Esophagus squamous epithelium (tissue), 5 donors: ENCODE measurements around the gene UBE2V1. TPM values are rescaled to one million over a fixed set of nuclear protein-coding genes. Genes with fewer than 3 reads are reported as not detected.

Experiments
- DNase-seq: peaks from one replicate; lab custom pipeline; 2025; lab: John Stamatoyannopoulos, UW
- H3K27ac ChIP-seq, 4 donors: fragments of 200-600 bp; sonication (generic); one replicate each; pipeline ENCODE4 v1.5.1; 2016 to 2019; ENCODE audit warnings: mild to moderate bottlenecking in 1 of 4
- H3K27me3 ChIP-seq, 4 donors: fragments of 200-600 bp; sonication (generic); 1 replicate in 3 of 4; 2 replicates in 1 of 4; pipeline versions ENCODE4 v1.5.1 to v1.6.0; 2017 to 2021; ENCODE audit warnings: antibody characterized with exemption in 1 of 4
- H3K36me3 ChIP-seq, 3 donors: fragments of 200-600 bp; sonication (generic); one replicate each; pipeline ENCODE4 v1.5.1; 2016 to 2019
- H3K4me1 ChIP-seq, 3 donors: fragments of 200-600 bp; sonication (generic); one replicate each; pipeline ENCODE4 v1.5.1; 2017 to 2019
- H3K4me3 ChIP-seq, 4 donors: fragments of 200-600 bp; sonication (generic); 1 replicate in 3 of 4; 2 replicates in 1 of 4; pipeline ENCODE4 v1.5.1; 2016 to 2019; ENCODE audit warnings: mild to moderate bottlenecking in 2 of 4, moderate library complexity in 1 of 4
- H3K9me3 ChIP-seq, 3 donors: fragments of 200-600 bp; sonication (generic); one replicate each; pipeline ENCODE4 v1.5.1; 2016 to 2019
- POLR2A ChIP-seq, 4 donors: fragments of 450-650 bp; IDR thresholded peaks; one replicate each; pipeline ENCODE4 v1.6.1; 2017; ENCODE audit warnings: antibody characterized with exemption in 4 of 4, mild to moderate bottlenecking in 4 of 4, moderate library complexity in 3 of 4
- WGBS, 2 donors: methylation state at CpG; one replicate each; pipeline ENCODE4 v1.1.5; 2018; 5-methylcytosine and 5-hydroxymethylcytosine counted together
- intact Hi-C: fragments of 100-400 bp; cut with DNase I; formaldehyde crosslinking; loops from one replicate; pipeline ENCODE4 v1.15.0; 2022
- total RNA-seq, 4 donors: library from RNA; depleted of rRNA; stranded (reverse); fragments of >200 nt; gene quantifications; one replicate each; pipeline ENCODE4 v1.1.0, GENCODE V29; 2016
- TF ChIP-seq, protein P1 (sequence below), 6 experiments: fragments of 450-650 bp in 4 of 6; fragments of 200-600 bp in 2 of 6; sonication (generic) in 2 of 6; IDR thresholded peaks; one replicate each; pipeline ENCODE4 v1.5.1; 2016 to 2019; ENCODE audit warnings: antibody characterized with exemption in 6 of 6, mild to moderate bottlenecking in 4 of 6, moderate library complexity in 4 of 6
- donor health status: DM: yes; HTN: yes; CAD: no.

UBE2V1 gene
- total RNA-seq, 4 donors from 2014 or later, result 44.4 to 80.7 (median 63.4) TPM

DNA sequence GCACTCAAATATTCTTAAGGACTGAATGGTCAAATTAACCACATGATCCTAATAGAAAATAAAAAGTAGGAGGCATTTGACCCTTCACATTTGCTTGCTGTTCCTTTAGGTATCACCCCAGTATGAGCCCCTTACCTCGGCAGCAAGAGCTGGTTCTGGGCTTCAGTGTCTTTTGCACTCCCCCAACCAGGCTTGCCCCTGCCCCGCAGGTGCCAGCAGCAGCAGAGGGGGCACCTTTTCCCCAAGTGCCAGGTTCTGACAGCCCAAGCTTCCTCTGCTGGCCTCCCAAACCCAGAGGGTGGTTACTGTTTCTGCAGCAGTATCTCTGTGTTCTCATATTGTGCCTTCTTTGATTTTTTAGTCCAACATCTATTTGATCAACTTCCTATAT, 23.2 kb downstream of the UBE2V1 start:
- Histone ChIP-seq H3K27me3 (no peaks in the 10 kb centered on the region), H3K27ac (no peak overlapping the region), H3K36me3 (peaks cover 0 to 51% (median 5%) of the 10 kb centered on the region in 3 donors), H3K4me3 (no peak overlapping the region), H3K9me3 (no peaks in the 10 kb centered on the region), H3K4me1 (peaks cover 21 to 62% (median 35%) of the 10 kb centered on the region in 3 donors)
- TF ChIP-seq, protein P1, sequence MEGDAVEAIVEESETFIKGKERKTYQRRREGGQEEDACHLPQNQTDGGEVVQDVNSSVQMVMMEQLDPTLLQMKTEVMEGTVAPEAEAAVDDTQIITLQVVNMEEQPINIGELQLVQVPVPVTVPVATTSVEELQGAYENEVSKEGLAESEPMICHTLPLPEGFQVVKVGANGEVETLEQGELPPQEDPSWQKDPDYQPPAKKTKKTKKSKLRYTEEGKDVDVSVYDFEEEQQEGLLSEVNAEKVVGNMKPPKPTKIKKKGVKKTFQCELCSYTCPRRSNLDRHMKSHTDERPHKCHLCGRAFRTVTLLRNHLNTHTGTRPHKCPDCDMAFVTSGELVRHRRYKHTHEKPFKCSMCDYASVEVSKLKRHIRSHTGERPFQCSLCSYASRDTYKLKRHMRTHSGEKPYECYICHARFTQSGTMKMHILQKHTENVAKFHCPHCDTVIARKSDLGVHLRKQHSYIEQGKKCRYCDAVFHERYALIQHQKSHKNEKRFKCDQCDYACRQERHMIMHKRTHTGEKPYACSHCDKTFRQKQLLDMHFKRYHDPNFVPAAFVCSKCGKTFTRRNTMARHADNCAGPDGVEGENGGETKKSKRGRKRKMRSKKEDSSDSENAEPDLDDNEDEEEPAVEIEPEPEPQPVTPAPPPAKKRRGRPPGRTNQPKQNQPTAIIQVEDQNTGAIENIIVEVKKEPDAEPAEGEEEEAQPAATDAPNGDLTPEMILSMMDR (IDR thresholded peaks at IDR 0.05), result no peak
- no peak for TF ChIP-seq POLR2A (IDR thresholded peaks at IDR 0.05)
- intact Hi-C loops, result no loop called here
- no peak for DNase-seq
- WGBS, 2 donors, result 66 to 82% methylated on average over 2 of the region's 2 CpGs

DNA sequence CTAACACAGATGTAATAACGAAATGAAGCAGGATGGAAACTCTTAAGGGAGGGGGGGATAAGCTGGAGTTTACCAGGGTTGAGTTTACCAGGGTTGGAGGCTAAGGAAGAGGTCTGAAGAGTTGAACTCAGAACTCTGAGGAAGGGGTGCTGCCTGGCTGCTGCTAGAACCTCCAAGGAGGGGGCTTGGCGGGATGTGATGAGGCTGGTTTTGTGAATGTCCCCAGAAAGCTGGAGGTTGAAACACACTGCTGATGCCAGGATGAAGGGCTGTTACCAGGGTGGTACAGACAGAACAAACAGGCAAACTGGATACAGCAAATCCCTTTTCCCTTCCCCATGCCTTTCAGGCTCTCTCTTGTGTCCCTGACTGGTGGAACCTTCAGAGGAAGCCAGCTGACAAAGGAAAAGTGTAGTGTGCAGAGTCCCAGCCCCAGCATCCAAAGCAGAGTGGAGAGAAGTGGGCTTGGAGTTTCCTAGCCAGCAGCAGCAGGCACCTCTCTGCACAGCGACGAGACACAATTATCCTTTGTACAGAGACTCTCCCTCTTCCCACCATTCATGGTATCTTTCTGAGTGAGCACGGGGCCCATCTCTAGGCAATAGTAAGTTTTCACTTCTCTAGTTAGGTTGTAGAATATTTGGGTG, 23.7 kb downstream of the UBE2V1 start:
- WGBS, 2 donors, result 82 to 83% methylated on average over 5 of the region's 5 CpGs
- no peaks in the 10 kb centered on the region for H3K9me3 ChIP-seq
- no peak for DNase-seq
- no peaks in the 10 kb centered on the region for H3K27me3 ChIP-seq
- H3K27ac ChIP-seq, result no peak overlapping the region
- H3K4me3 ChIP-seq, result no peak overlapping the region
- intact Hi-C loops, result no loop called here
- peaks cover 21 to 62% (median 35%) of the 10 kb centered on the region in 3 donors for H3K4me1 ChIP-seq
- TF ChIP-seq, protein P1 (IDR thresholded peaks at IDR 0.05), result no peak
- no peak for TF ChIP-seq POLR2A (IDR thresholded peaks at IDR 0.05)
- peaks cover 0 to 46% (median 0%) of the 10 kb centered on the region in 3 donors for H3K36me3 ChIP-seq

DNA sequence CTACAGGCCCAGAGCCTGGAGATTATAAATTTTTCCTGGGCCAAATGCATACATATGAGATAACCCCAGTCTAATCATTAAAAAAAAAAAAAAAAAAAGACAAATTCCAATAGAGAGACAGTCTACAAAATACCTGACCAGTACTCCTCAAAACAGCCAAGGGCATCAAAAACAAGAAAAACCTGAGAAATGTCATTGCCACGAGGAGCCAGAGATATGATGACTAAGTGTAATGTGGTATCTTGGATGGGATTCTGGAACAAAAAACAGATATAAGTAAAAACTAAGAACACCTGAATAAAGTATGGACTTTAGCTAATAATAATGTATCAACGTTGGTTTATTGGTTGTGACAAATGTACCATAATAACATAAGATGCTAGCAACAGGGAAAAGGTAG, 24.9 kb downstream of the UBE2V1 start:
- Histone ChIP-seq H3K4me1 (peaks cover 21 to 62% (median 35%) of the 10 kb centered on the region in 3 donors), H3K27me3 (no peaks in the 10 kb centered on the region), H3K36me3 (peaks cover 0 to 48% (median 0%) of the 10 kb centered on the region in 3 donors), H3K4me3 (no peak overlapping the region), H3K27ac (peak overlapping the region in 3 of 4 donors; percentile 36 to 73 (median 51)), H3K9me3 (no peaks in the 10 kb centered on the region)
- 15 to 34% methylated on average over 2 of the region's 2 CpGs for WGBS, 2 donors
- DNase-seq, result no peak
- intact Hi-C loops, result no loop called here
- TF ChIP-seq, protein P1 (IDR thresholded peaks at IDR 0.05), result no peak
- TF ChIP-seq POLR2A (IDR thresholded peaks at IDR 0.05), result no peak

DNA sequence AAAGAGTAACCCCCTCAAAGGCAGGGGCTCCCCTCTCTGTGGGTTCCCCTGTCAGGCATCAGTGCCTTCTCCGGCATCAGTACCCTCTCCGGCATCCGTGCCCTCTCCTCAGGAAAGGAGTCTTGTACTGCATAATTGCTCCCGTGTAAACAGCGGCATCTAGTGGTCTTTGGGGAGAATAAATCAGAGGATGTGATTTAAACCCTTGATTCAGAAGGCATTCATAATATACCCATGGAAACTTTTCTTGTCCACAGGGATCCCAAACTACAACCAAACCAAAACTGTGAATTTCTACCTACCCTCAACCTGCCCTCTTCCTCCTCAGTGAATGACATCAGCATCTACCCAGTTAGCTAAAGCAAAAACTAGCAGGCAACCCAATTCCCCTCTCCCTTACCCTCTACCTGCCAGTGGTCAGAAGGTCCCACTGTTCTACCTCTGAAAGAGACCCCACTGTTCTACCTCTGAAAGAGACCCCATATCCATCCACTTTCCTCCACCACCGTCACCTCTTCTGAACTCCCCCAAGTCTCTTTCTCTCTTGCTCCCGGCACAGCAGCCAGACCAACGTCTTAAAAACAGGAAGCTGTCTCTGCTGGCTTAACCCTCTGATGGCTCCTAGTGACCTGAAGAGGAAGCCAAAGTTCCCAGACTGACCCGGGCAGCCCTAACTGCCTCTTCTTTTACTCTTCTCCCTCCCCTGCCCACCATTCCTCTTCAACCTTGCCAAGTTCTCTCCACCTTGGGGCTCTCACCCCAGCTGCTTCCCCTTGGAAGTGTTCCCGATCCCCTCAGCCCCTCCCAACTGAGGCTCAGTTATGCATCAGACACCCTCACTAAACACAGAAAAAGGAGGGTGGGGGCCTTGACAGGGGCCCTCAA, 27.2 kb downstream of the UBE2V1 start:
- no peak for TF ChIP-seq POLR2A (IDR thresholded peaks at IDR 0.05)
- TF ChIP-seq, protein P1 (IDR thresholded peaks at IDR 0.05), result peak; percentile 52 to 80 (median 72)
- DNase-seq, result no peak
- WGBS, 2 donors, result 1 to 7% methylated on average over 10 of the region's 10 CpGs

DNA sequence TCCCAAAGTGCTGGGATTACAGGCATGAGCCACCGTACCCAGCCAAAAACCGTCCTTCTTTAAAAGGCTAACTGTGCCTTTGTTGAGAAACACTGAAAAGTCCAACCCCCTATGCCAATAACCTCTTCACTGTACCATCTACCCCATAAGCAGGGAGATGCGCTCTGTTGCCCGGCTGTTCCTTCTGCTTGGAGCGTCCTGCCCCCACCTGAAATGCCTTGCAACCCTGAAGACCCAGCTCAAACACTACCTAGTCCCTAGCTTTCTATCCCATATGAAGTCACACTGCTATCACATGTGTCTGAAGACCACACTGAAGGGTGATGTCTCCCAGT, 27.8 kb downstream of the UBE2V1 start:
- Histone ChIP-seq H3K27ac (peak overlapping the region in 1 of 4 donors; percentile 73), H3K4me3 (no peak overlapping the region), H3K27me3 (no peaks in the 10 kb centered on the region), H3K36me3 (peaks cover 0 to 60% (median 0%) of the 10 kb centered on the region in 3 donors), H3K9me3 (no peaks in the 10 kb centered on the region), H3K4me1 (peaks cover 21 to 36% (median 35%) of the 10 kb centered on the region in 3 donors)
- DNase-seq, result no peak
- no peak for TF ChIP-seq POLR2A (IDR thresholded peaks at IDR 0.05)
- TF ChIP-seq, protein P1 (IDR thresholded peaks at IDR 0.05), result no peak
- intact Hi-C loops, result no loop called here
- 64 to 81% methylated on average over 3 to 5 of the region's 5 CpGs for WGBS, 2 donors

More for the DNA sequence above, 27.2 kb downstream of the UBE2V1 start:
- H3K9me3 ChIP-seq, result no peaks in the 10 kb centered on the region
- peak overlapping the region; percentile 35 to 73 (median 64) for H3K27ac ChIP-seq
- peaks cover 0 to 61% (median 0%) of the 10 kb centered on the region in 3 donors for H3K36me3 ChIP-seq
- peak overlapping the region in 3 of 4 donors; percentile 4 to 39 (median 13) for H3K4me3 ChIP-seq
- H3K4me1 ChIP-seq, result peaks cover 21 to 39% (median 35%) of the 10 kb centered on the region in 3 donors
- no peaks in the 10 kb centered on the region for H3K27me3 ChIP-seq
- intact Hi-C loops, result no loop called here
